Camera-type eye (tissue), 1 donor: ENCODE data around the gene PRAMEF20. TPM values are rescaled to one million over a fixed set of nuclear protein-coding genes. Genes with fewer than 3 reads are reported as not detected.

Source experiments
- total RNA-seq: library from RNA; depleted of rRNA; stranded (reverse); fragments of >200 nt; gene quantifications from one replicate; pipeline ENCODE4 v1.2.3, GENCODE V29; 2014

PRAMEF20 gene
- total RNA-seq, result not detected

DNA sequence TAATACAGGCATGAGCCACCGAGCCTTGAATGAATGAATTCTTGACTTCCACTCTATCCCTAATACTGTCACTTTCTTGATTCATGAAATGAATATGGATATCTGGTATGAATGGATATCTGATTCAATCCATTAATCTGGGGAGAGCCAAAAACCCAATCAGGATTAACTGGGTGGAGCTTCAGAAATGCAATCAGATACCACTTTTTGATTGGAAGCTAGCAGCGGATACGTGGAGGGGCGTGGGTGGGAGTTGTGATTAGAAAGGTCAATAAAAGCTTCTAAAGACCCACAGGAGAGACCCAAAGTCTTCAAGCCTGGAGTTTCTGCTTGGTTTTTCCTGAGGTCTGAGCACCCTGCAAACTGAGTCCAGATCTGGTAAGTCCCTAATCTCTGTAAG lies at the start of gene PRAMEF20:
PRAMEF20 (plus strand) TSS at position 301 of the 400 bp plus-strand sequence. CDS start 5,905 bp downstream, outside the sequence.

DNA sequence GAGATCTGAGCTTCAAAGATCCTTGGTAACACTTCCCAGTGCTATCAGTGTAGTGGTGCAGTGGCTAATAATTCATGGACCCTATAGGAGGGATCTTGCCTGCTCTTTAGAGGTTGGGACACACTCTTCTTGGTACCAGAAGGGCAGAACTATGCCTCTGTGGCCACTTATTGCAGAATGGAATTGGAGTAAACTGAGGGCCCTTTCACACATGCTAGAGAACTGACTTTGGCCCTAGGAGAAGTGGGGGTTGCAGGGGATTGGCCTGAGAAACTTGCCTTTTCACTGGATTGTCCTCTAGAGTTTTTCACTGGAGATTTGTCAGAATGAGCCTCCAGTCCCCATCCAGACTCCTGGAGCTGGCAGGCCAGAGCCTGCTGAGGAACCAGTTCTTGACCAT lies 20.9 kb upstream of the PRAMEF20 start, which contains the start of gene PRAMEF17:
PRAMEF17 (plus strand) TSS at position 301 of the 400 bp plus-strand sequence; CDS start at position 327, 26 bp downstream.

Other genes with a start within 250 kb of the PRAMEF20 start
- not detected for gene HNRNPCL4, start 244.8 kb upstream of the PRAMEF20 start, total RNA-seq
- gene PRAMEF9, start 238.6 kb upstream of the PRAMEF20 start, total RNA-seq, result not detected
- not detected for gene PRAMEF13, start 209.0 kb upstream of the PRAMEF20 start, total RNA-seq
- not detected for gene PRAMEF18, start 184.3 kb upstream of the PRAMEF20 start, total RNA-seq
- not detected for gene PRAMEF5, start 156.3 kb upstream of the PRAMEF20 start, total RNA-seq
- not detected for gene PRAMEF8, start 125.3 kb upstream of the PRAMEF20 start, total RNA-seq
- gene PRAMEF33, start 106.9 kb upstream of the PRAMEF20 start, total RNA-seq, result not detected
- gene PRAMEF15, start 94.9 kb upstream of the PRAMEF20 start, total RNA-seq, result not detected
- not detected for gene PRAMEF14, start 63.3 kb upstream of the PRAMEF20 start, total RNA-seq
- not detected for gene PRAMEF19, start 38.5 kb upstream of the PRAMEF20 start, total RNA-seq
- not detected for gene PRAMEF17, start 20.8 kb upstream of the PRAMEF20 start, total RNA-seq
- gene LRRC38, start 103.6 kb downstream of the PRAMEF20 start, total RNA-seq, result 1.6 TPM
- gene PDPN, start 173.4 kb downstream of the PRAMEF20 start, total RNA-seq, result 14.1 TPM